Testis (tissue), 2 donors: ENCODE measurements around the gene SEZ6L.

Source experiments
- POLR2A ChIP-seq: fragments of 450-650 bp; IDR thresholded peaks from one replicate; pipeline ENCODE4 v1.6.1; 2017; ENCODE audit warnings: antibody characterized with exemption, mild to moderate bottlenecking, moderate library complexity
- TF ChIP-seq, protein P1 (sequence below), 3 experiments: fragments of 450-650 bp in 2 of 3; fragments of 200-600 bp in 1 of 3; sonication (generic) in 1 of 3; IDR thresholded peaks; one replicate each; pipeline ENCODE4 v1.5.1; 2016 to 2019; ENCODE audit warnings: antibody characterized with exemption in 3 of 3, mild to moderate bottlenecking in 2 of 3, moderate library complexity in 1 of 3

DNA sequence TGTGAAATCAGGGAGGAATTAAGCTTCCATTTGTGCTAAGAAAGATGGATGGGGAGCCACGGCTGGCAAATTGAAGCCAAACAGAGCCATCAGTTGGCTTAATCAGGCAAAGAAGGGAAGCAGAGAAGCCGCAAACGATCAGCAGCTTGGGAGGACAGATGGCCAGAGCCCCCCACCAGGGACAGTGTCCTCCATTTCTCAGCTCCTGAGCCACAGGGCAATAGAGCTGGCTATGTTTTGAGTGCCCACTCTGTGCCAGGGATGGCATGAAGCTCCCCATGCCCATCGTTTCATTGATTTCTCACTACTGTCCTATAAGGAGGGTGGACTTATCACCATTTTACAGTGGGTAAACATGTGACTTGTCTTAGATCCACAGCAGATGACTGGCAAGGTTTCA is 133.5 kb downstream of the SEZ6L start:
- no peak for TF ChIP-seq POLR2A
- TF ChIP-seq, protein P1, sequence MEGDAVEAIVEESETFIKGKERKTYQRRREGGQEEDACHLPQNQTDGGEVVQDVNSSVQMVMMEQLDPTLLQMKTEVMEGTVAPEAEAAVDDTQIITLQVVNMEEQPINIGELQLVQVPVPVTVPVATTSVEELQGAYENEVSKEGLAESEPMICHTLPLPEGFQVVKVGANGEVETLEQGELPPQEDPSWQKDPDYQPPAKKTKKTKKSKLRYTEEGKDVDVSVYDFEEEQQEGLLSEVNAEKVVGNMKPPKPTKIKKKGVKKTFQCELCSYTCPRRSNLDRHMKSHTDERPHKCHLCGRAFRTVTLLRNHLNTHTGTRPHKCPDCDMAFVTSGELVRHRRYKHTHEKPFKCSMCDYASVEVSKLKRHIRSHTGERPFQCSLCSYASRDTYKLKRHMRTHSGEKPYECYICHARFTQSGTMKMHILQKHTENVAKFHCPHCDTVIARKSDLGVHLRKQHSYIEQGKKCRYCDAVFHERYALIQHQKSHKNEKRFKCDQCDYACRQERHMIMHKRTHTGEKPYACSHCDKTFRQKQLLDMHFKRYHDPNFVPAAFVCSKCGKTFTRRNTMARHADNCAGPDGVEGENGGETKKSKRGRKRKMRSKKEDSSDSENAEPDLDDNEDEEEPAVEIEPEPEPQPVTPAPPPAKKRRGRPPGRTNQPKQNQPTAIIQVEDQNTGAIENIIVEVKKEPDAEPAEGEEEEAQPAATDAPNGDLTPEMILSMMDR (IDR thresholded peaks at IDR 0.05), result no peak
